Suprapubic skin (tissue), 4 donors: ENCODE data around the gene OTOF. TPM values are rescaled to one million over a fixed set of nuclear protein-coding genes. Genes with fewer than 3 reads are reported as not detected.

Experiments used
- DNase-seq, 2 donors: peaks; one replicate each; pipeline ENCODE4 v3.0.0-alpha.2; 2019; ENCODE audit warnings: low spot score in 2 of 2
- H3K27ac ChIP-seq: fragments of 200-600 bp; sonication (generic); one replicate; pipeline ENCODE4 v1.5.1; 2019
- H3K27me3 ChIP-seq: fragments of 200-600 bp; sonication (generic); one replicate; pipeline ENCODE4 v1.5.1; 2019
- H3K36me3 ChIP-seq: fragments of 200-600 bp; sonication (generic); one replicate; pipeline ENCODE4 v1.5.1; 2019
- H3K4me1 ChIP-seq: fragments of 200-600 bp; sonication (generic); one replicate; pipeline ENCODE4 v1.5.1; 2019
- H3K4me3 ChIP-seq: fragments of 200-600 bp; sonication (generic); one replicate; pipeline ENCODE4 v1.5.1; 2019; ENCODE audit warnings: mild to moderate bottlenecking
- H3K9me3 ChIP-seq: fragments of 200-600 bp; sonication (generic); one replicate; pipeline ENCODE4 v1.5.1; 2019
- EP300 ChIP-seq: sonication (generic); formaldehyde crosslinking; IDR thresholded peaks from one replicate; pipeline ENCODE4 v1.6.1; 2017; ENCODE audit warnings: antibody characterized with exemption
- POLR2A ChIP-seq, 2 donors: fragments of 450-650 bp; IDR thresholded peaks; one replicate each; pipeline ENCODE4 v1.6.1; 2017; ENCODE audit warnings: antibody characterized with exemption in 2 of 2, mild to moderate bottlenecking in 2 of 2, moderate library complexity in 2 of 2
- POLR2AphosphoS5 ChIP-seq, 3 donors: sonication (generic); formaldehyde crosslinking; IDR thresholded peaks; one replicate each; pipeline ENCODE4 v1.6.1; 2017; ENCODE audit warnings: antibody characterized with exemption in 3 of 3
- WGBS: methylation state at CpG from one replicate; pipeline ENCODE4 v1.1.5; 2018; 5-methylcytosine and 5-hydroxymethylcytosine counted together
- total RNA-seq, 4 donors: library from RNA; depleted of rRNA; stranded (reverse); fragments of >200 nt; gene quantifications; one replicate each; pipeline ENCODE4 v1.1.0, GENCODE V29; 2016
- TF ChIP-seq, protein P1 (sequence below), 2 donors: fragments of 200-600 bp in 1 of 2; fragments of 450-650 bp in 1 of 2; sonication (generic) in 1 of 2; IDR thresholded peaks; one replicate each; pipeline ENCODE4 v1.5.1; 2016 to 2019; ENCODE audit warnings: antibody characterized with exemption in 2 of 2, mild to moderate bottlenecking in 1 of 2, moderate library complexity in 1 of 2

The OTOF gene
- total RNA-seq, 4 donors from 2014 or later: 0.16 to 0.39 (median 0.17) TPM; not detected in 1

DNA sequence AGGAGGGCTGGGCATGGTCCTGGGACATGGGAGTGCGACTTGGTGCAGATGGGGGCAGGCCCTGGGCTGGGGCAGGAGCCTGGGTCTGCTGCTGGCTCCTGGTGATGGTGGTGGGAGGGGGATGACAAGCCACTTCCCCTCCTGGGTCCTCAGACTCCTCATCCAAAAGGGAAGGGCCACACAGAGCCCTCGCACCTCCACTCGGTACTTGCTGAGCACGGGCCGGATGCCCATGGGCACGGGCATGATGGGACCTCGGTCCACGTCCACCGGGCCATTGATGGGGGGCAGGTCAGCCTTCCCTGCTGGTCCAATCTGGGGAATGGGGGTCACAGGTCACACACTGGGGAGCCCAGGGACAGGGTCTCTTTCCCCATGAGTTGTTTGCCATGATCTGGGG lies 4.1 kb downstream of the OTOF start:
- WGBS: 100% methylated on average over 1 of the region's 9 CpGs

DNA sequence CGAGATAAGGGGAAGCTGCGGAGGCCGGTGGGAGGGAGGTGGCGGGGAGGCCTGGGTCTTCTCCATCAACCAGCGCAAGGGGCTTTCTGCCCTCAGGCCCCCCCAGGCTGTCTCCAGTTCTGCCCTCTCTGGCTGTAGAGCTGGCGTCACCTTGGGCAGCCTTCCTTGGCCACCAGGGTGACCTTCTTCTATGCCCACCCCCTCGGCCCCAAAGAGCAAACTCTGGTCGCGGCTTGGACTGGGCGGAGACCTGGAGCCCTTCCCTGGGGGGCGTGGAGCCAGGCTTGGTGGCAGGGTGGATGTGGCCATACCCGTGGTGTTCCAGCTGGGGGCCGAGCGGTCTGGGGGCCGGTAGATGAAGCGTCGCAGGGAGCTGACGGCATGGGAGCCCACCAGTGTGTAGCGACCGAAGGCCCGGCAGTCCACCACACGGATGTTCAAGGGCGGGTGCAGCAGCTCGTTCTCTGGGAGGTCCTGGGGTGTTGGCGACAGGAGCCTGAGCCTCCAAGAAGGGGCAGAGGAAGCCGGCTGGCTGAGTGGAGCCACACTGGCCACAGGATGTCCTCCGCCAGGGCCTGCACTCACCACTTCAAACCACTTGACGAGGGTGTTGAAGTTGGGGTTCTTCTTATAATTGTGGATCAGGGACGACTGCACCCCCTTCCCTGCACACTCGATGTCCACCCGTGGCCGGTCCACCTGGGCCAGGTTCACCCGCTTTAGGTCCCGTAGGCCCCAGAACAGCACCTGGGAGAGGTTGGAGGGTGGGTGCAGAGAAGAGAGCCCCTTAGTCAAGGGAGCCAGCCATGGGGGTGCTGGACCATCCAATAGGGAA lies 4.9 kb downstream of the OTOF start:
- no peak for DNase-seq
- Histone ChIP-seq H3K4me1 (peaks cover 6% of the 10 kb centered on the region), H3K27ac (no peak overlapping the region), H3K4me3 (no peak overlapping the region), H3K27me3 (no peaks in the 10 kb centered on the region), H3K36me3 (no peaks in the 10 kb centered on the region), H3K9me3 (peaks cover 5% of the 10 kb centered on the region)
- TF ChIP-seq, protein P1, sequence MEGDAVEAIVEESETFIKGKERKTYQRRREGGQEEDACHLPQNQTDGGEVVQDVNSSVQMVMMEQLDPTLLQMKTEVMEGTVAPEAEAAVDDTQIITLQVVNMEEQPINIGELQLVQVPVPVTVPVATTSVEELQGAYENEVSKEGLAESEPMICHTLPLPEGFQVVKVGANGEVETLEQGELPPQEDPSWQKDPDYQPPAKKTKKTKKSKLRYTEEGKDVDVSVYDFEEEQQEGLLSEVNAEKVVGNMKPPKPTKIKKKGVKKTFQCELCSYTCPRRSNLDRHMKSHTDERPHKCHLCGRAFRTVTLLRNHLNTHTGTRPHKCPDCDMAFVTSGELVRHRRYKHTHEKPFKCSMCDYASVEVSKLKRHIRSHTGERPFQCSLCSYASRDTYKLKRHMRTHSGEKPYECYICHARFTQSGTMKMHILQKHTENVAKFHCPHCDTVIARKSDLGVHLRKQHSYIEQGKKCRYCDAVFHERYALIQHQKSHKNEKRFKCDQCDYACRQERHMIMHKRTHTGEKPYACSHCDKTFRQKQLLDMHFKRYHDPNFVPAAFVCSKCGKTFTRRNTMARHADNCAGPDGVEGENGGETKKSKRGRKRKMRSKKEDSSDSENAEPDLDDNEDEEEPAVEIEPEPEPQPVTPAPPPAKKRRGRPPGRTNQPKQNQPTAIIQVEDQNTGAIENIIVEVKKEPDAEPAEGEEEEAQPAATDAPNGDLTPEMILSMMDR (IDR thresholded peaks at IDR 0.05): no peak
- WGBS: 93% methylated on average over 28 of the region's 34 CpGs

More for the DNA sequence above, 4.1 kb downstream of the OTOF start:
- H3K36me3 ChIP-seq: no peaks in the 10 kb centered on the region
- H3K4me1 ChIP-seq: peaks cover 8% of the 10 kb centered on the region
- no peak overlapping the region for H3K27ac ChIP-seq
- DNase-seq: no peak
- no peak overlapping the region for H3K4me3 ChIP-seq
- no peaks in the 10 kb centered on the region for H3K27me3 ChIP-seq
- TF ChIP-seq POLR2A (IDR thresholded peaks at IDR 0.05) (no peak), EP300 (no peak)
- peaks cover 5% of the 10 kb centered on the region for H3K9me3 ChIP-seq

DNA sequence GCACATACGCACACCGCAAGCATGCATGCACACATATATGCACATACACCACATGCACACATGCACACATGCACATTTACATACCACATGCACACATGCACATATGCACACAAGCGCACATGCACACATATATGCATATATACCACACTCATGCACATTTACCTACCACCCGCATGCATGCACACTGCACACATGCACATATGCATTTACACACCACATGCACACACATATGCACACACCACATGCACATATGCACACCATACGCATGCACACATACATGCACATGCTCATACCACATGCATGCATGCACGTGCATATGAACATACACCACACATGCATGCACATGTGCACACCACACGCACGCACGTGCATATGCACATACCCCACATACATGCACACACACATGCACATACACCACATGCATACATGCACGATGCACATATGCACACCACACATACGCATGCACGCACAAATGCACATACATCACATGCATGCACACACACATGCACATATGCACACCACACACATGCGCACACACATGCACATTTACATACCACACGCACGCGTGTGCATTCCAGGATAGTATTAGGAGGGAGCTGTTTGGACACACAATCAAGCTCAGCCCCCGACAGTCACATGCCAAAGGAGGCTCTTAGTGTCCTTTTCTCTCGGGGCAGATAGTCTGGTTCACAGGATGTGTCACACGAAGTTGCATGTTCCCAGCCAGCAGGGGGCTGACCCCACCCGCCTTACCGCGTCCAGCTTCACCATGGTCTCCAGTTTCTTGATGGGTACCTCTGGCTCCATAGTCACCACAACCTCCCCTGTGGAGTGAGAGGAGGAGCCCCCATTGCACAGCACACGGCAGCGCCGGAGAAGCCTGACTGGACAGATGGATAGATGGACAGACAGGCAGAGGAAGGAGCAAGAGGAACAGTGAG lies 5.9 kb downstream of the OTOF start:
- Histone ChIP-seq H3K36me3 (no peaks in the 10 kb centered on the region), H3K27me3 (no peaks in the 10 kb centered on the region), H3K9me3 (peaks cover 5% of the 10 kb centered on the region), H3K4me3 (no peak overlapping the region), H3K4me1 (no peaks in the 10 kb centered on the region), H3K27ac (no peak overlapping the region)
- 89% methylated on average over 18 of the region's 25 CpGs for WGBS
- TF ChIP-seq, protein P1 (IDR thresholded peaks at IDR 0.05): no peak
- TF ChIP-seq POLR2A (IDR thresholded peaks at IDR 0.05): no peak
- no peak for TF ChIP-seq POLR2AphosphoS5 (IDR thresholded peaks at IDR 0.05)
- no peak for TF ChIP-seq EP300
- no peak for DNase-seq

DNA sequence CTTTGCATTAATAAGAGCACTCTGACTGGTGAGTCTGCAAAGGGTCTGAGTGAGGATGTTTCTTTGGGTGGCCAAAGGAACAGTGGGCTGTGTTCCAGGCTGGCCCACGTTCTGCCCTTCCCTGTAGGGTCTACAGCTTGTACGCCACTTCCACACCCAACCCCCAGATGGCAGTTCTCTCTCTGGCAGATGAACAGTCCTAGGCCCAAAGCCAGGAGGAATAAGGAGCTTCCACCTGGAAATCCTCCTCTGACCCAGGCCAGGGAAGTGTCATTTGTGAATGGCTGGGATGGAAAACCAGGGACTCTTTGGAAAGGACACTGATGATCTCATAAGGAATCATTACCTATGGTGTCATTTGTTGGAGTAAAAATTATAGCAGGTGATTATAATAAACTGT lies 6.6 kb downstream of the OTOF start:
- 58% methylated on average over 2 of the region's 2 CpGs for WGBS
- H3K4me3 ChIP-seq: no peak overlapping the region
- H3K4me1 ChIP-seq: no peaks in the 10 kb centered on the region
- no peaks in the 10 kb centered on the region for H3K36me3 ChIP-seq
- H3K27me3 ChIP-seq: no peaks in the 10 kb centered on the region
- H3K9me3 ChIP-seq: peaks cover 5% of the 10 kb centered on the region
- no peak for DNase-seq
- no peak for TF ChIP-seq POLR2A (IDR thresholded peaks at IDR 0.05)
- TF ChIP-seq, protein P1 (IDR thresholded peaks at IDR 0.05): no peak
- TF ChIP-seq POLR2AphosphoS5 (IDR thresholded peaks at IDR 0.05): no peak
- no peak for TF ChIP-seq EP300
- no peak overlapping the region for H3K27ac ChIP-seq

DNA sequence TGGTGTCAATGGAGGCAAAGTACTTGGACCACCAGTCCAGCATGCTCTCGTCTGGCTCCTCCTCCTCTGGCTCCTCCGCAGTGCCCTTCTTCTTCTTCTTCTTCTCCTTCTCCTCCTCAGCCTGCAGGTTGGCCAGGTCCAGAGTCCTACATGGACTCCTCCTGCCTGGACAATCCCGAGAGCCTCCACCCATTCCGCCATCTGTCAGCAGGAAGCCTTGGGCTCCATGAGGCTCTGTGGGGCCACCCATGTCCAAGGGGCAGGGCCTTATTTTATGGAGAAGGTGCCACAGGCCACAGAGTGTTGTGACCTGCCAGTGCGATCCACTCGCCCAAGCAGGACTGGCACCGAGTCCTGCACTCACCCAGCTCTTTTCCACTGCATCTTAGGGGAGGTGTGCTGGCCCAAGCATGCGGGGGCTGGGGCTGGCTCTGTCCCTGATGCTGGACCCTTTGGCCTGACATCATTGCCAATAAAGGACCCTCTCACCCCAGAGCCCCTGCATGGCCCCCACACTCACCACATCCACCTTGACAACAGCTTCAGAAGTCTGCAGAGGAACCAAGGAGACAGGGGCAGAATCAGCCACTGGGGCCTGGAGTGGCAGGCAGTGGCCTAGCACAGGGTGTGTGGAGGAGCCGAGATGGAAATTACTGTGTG lies 7.2 kb downstream of the OTOF start:
- TF ChIP-seq POLR2AphosphoS5 (IDR thresholded peaks at IDR 0.05) (no peak), EP300 (no peak)
- TF ChIP-seq, protein P1 (IDR thresholded peaks at IDR 0.05): no peak
- WGBS: 95% methylated on average over 7 of the region's 9 CpGs
- no peaks in the 10 kb centered on the region for H3K36me3 ChIP-seq

More for the DNA sequence above, 7.2 kb downstream of the OTOF start:
- Histone ChIP-seq H3K4me1 (no peaks in the 10 kb centered on the region), H3K9me3 (peaks cover 5% of the 10 kb centered on the region), H3K27ac (no peak overlapping the region), H3K27me3 (no peaks in the 10 kb centered on the region), H3K4me3 (no peak overlapping the region)
- DNase-seq: no peak
